HepG2 (cell line): ENCODE results near the gene SERPINA6. TPM values are rescaled to one million over a fixed set of nuclear protein-coding genes. Genes with fewer than 3 reads are reported as not detected.

Experiments
- DNMT3B ChIP-seq: conservative IDR thresholded peaks from 2 replicates; pipeline ENCODE4 v1.6.1; 2016; ENCODE audit warnings: missing biosample characterization, control low read depth
- ELF1 ChIP-seq: sonication (generic); formaldehyde crosslinking; IDR thresholded peaks from 2 replicates; pipeline ENCODE4 v1.4.0; 2020; ENCODE audit warnings: missing genetic modification reagents
- FOXM1 ChIP-seq: sonication (generic); formaldehyde crosslinking; IDR thresholded peaks from 2 replicates; pipeline ENCODE4 v1.5.0; 2020; ENCODE audit warnings: missing genetic modification reagents
- FOXO4 ChIP-seq: sonication (generic); formaldehyde crosslinking; conservative IDR thresholded peaks from 2 replicates; pipeline ENCODE4 v1.8.1; 2023; ENCODE audit warnings: missing genetic modification reagents
- MTF2 ChIP-seq: sonication (generic); formaldehyde crosslinking; IDR thresholded peaks from 2 replicates; pipeline ENCODE4 v1.5.0; 2020; ENCODE audit warnings: missing genetic modification reagents, borderline replicate concordance
- RBFOX2 ChIP-seq: fragments of 200-400 bp; formaldehyde crosslinking; IDR thresholded peaks from 2 replicates; pipeline ENCODE4 v1.6.1; 2017; ENCODE audit warnings: low read depth, mild to moderate bottlenecking, low read length
- REL ChIP-seq: sonication (generic); formaldehyde crosslinking; conservative IDR thresholded peaks from 2 replicates; pipeline ENCODE4 v1.8.0; 2022; ENCODE audit warnings: mild to moderate bottlenecking, missing genetic modification reagents, moderate library complexity
- SOX13 ChIP-seq, 3 experiments: fragments of 450-650 bp in 1 of 3; sonication (generic) in 1 of 3; formaldehyde crosslinking in 1 of 3; IDR thresholded peaks in 2 of 3; conservative IDR thresholded peaks in 1 of 3; 2 replicates each; pipeline versions ENCODE4 v1.5.0 to v1.6.1; 2016 to 2020; ENCODE audit warnings: antibody characterized with exemption in 1 of 3, mild to moderate bottlenecking in 1 of 3, missing compliant biosample characterization in 1 of 3, missing genetic modification reagents in 1 of 3, moderate library complexity in 1 of 3
- YEATS2 ChIP-seq: sonication (generic); formaldehyde crosslinking; IDR thresholded peaks from 2 replicates; pipeline ENCODE4 v1.4.0; 2020; ENCODE audit warnings: missing genetic modification reagents, borderline replicate concordance
- ZNF570 ChIP-seq: sonication (generic); formaldehyde crosslinking; IDR thresholded peaks from 2 replicates; pipeline ENCODE4 v1.4.0; 2020; ENCODE audit warnings: mild to moderate bottlenecking, missing genetic modification reagents, borderline replicate concordance
- ZNF672 ChIP-seq: sonication (generic); formaldehyde crosslinking; IDR thresholded peaks from 2 replicates; pipeline ENCODE4 v1.8.1; 2022; ENCODE audit warnings: missing genetic modification reagents
- ZNF792 ChIP-seq: IDR thresholded peaks from 2 replicates; pipeline ENCODE4 v1.6.1; 2016
- polyA plus RNA-seq, 8 experiments: library from polyadenylated mRNA; depleted of rRNA in 3 of 8; stranded (reverse) in 7 of 8; unstranded in 1 of 8; fragments of >200 nt; fragmentation: Illumina TruSeq in 4 of 8; extraction: Trizol in 4 of 8; gene quantifications; 2 replicates each; pipeline versions ENCODE4 v1.2.1 to v1.2.3, GENCODE V29; 2011 to 2016; ENCODE audit warnings: low read depth in 4 of 8, missing spikeins in 1 of 8, mixed read lengths in 1 of 8; ENCODE audit not compliant: insufficient read depth in 1 of 8
- total RNA-seq, 5 experiments: library from RNA; depleted of rRNA; stranded (reverse); fragments of >200 nt; fragmentation: Illumina TruSeq; extraction: Trizol; gene quantifications; 2 replicates each; pipeline ENCODE4 v1.2.3, GENCODE V29; 2016; ENCODE audit warnings: low read depth in 1 of 5
- TF ChIP-seq, protein P1 (sequence below): IDR thresholded peaks from 2 replicates; pipeline ENCODE4 v1.6.1; 2016; ENCODE audit warnings: low read depth, control low read depth
- TF ChIP-seq, protein P2 (sequence below), 2 experiments: IDR thresholded peaks; 2 replicates each; pipeline ENCODE4 v1.6.1; 2011 to 2012; ENCODE audit warnings: low read length in 2 of 2, borderline replicate concordance in 1 of 2, low read depth in 1 of 2, mild to moderate bottlenecking in 1 of 2, moderate library complexity in 1 of 2
- TF ChIP-seq, protein P3 (sequence below): sonication (generic); formaldehyde crosslinking; IDR thresholded peaks from 2 replicates; pipeline ENCODE4 v1.4.0; 2020; ENCODE audit warnings: low read depth, missing genetic modification reagents
- TF ChIP-seq, protein P4 (sequence below): sonication (generic); formaldehyde crosslinking; IDR thresholded peaks from 2 replicates; pipeline ENCODE4 v1.5.0; 2020; ENCODE audit warnings: missing genetic modification reagents

The SERPINA6 gene
- total and polyA plus RNA-seq, 2 of the 13 experiments (the other 11 are each of a cell fraction or from before 2014, with no cell fraction given), result 260 to 333 TPM

DNA sequence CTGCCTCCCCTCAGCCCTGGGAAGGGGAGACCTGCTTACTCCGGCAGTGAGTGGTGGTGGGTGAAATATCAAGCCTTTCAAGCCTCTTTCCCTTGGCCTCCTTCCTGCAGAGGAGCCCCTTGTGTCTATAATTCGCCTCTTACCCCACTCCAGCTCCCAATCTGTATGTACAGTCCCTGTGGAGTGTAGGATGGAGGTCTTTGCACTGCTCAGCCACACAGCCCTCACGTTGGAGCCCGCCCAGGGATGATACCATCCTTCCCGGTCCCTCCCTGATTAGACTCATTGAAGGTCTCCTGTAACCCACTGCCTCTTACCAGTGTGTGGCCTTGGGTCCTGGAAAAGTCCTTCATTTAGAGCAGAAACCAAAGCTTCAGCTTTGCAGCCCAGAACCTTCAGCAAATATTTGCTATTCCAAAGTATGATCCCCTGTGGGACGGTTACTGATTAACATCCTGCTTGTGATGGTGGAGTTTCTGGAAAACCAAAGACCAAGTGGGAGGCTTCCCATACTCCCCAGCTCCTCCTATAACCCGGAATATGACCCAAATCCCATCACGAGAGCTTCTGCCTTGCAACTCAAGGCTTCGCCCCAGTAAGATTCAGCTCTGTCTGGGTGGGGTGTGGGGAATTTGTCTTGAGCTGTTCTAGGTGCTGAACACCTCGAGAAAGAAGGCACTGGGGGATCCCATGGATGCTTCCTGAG lies 30.1 kb downstream of the SERPINA6 start, which contains the start of gene SERPINA10 (continued):
- TF ChIP-seq SOX13 (IDR thresholded peaks at IDR 0.05) (no peak), SOX13 (CRISPR knock-in tag; conservative IDR thresholded peaks at IDR 0.05 in 1 of 2, IDR thresholded peaks at IDR 0.05 in 1 of 2) (peak in 1 of 2 experiments; percentile 78; a peak in 2 of 4 replicates), FOXO4 (CRISPR knock-in tag) (0 out of 2 replicates have a peak, but pooled peaks have one; percentile 86), RBFOX2 (peak; percentile 64; the same call in 1 of the 2 replicates), ZNF672 (CRISPR knock-in tag) (no peak), MTF2 (CRISPR knock-in tag) (0 out of 2 replicates have a peak, but pooled peaks have one; percentile 71), YEATS2 (CRISPR knock-in tag) (peak; percentile 51; the same call in 1 of the 2 replicates), REL (no peak), ELF1 (CRISPR knock-in tag) (peak; percentile 61; the same call in 1 of the 2 replicates), DNMT3B (CRISPR knock-in tag) (0 out of 2 replicates have a peak, but pooled peaks have one; percentile 55), ZNF792 (CRISPR knock-in tag) (peak; percentile 93), ZNF570 (CRISPR knock-in tag) (no peak; the same call in 1 of the 2 replicates), FOXM1 (CRISPR knock-in tag) (no peak)
- TF ChIP-seq, protein P1, sequence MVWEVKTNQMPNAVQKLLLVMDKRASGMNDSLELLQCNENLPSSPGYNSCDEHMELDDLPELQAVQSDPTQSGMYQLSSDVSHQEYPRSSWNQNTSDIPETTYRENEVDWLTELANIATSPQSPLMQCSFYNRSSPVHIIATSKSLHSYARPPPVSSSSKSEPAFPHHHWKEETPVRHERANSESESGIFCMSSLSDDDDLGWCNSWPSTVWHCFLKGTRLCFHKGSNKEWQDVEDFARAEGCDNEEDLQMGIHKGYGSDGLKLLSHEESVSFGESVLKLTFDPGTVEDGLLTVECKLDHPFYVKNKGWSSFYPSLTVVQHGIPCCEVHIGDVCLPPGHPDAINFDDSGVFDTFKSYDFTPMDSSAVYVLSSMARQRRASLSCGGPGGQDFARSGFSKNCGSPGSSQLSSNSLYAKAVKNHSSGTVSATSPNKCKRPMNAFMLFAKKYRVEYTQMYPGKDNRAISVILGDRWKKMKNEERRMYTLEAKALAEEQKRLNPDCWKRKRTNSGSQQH (CRISPR knock-in tag), result peak; percentile 29; the same call in 1 of the 2 replicates
- TF ChIP-seq, protein P2, sequence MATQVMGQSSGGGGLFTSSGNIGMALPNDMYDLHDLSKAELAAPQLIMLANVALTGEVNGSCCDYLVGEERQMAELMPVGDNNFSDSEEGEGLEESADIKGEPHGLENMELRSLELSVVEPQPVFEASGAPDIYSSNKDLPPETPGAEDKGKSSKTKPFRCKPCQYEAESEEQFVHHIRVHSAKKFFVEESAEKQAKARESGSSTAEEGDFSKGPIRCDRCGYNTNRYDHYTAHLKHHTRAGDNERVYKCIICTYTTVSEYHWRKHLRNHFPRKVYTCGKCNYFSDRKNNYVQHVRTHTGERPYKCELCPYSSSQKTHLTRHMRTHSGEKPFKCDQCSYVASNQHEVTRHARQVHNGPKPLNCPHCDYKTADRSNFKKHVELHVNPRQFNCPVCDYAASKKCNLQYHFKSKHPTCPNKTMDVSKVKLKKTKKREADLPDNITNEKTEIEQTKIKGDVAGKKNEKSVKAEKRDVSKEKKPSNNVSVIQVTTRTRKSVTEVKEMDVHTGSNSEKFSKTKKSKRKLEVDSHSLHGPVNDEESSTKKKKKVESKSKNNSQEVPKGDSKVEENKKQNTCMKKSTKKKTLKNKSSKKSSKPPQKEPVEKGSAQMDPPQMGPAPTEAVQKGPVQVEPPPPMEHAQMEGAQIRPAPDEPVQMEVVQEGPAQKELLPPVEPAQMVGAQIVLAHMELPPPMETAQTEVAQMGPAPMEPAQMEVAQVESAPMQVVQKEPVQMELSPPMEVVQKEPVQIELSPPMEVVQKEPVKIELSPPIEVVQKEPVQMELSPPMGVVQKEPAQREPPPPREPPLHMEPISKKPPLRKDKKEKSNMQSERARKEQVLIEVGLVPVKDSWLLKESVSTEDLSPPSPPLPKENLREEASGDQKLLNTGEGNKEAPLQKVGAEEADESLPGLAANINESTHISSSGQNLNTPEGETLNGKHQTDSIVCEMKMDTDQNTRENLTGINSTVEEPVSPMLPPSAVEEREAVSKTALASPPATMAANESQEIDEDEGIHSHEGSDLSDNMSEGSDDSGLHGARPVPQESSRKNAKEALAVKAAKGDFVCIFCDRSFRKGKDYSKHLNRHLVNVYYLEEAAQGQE (IDR thresholded peaks at IDR 0.05; ENCODE audit: borderline replicate concordance in 1 of 2, low read depth in 1 of 2, low read length in 2 of 2), result peak; percentile 17 to 88
- TF ChIP-seq, protein P3, sequence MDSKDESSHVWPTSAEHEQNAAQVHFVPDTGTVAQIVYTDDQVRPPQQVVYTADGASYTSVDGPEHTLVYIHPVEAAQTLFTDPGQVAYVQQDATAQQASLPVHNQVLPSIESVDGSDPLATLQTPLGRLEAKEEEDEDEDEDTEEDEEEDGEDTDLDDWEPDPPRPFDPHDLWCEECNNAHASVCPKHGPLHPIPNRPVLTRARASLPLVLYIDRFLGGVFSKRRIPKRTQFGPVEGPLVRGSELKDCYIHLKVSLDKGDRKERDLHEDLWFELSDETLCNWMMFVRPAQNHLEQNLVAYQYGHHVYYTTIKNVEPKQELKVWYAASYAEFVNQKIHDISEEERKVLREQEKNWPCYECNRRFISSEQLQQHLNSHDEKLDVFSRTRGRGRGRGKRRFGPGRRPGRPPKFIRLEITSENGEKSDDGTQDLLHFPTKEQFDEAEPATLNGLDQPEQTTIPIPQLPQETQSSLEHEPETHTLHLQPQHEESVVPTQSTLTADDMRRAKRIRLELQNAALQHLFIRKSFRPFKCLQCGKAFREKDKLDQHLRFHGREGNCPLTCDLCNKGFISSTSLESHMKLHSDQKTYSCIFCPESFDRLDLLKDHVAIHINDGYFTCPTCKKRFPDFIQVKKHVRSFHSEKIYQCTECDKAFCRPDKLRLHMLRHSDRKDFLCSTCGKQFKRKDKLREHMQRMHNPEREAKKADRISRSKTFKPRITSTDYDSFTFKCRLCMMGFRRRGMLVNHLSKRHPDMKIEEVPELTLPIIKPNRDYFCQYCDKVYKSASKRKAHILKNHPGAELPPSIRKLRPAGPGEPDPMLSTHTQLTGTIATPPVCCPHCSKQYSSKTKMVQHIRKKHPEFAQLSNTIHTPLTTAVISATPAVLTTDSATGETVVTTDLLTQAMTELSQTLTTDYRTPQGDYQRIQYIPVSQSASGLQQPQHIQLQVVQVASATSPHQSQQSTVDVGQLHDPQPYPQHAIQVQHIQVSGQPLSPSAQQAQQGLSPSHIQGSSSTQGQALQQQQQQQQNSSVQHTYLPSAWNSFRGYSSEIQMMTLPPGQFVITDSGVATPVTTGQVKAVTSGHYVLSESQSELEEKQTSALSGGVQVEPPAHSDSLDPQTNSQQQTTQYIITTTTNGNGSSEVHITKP (CRISPR knock-in tag), result peak; percentile 95
- TF ChIP-seq, protein P4, sequence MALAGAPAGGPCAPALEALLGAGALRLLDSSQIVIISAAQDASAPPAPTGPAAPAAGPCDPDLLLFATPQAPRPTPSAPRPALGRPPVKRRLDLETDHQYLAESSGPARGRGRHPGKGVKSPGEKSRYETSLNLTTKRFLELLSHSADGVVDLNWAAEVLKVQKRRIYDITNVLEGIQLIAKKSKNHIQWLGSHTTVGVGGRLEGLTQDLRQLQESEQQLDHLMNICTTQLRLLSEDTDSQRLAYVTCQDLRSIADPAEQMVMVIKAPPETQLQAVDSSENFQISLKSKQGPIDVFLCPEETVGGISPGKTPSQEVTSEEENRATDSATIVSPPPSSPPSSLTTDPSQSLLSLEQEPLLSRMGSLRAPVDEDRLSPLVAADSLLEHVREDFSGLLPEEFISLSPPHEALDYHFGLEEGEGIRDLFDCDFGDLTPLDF (CRISPR knock-in tag), result peak; percentile 62; the same call in 1 of the 2 replicates
